HepG2 (cell line): Measurements from ENCODE around the gene CCDC201. TPM values are rescaled to one million over a fixed set of nuclear protein-coding genes. Genes with fewer than 3 reads are reported as not detected.
A peak's percentile ranks its signal among the peaks of the same experiment; 100 is the strongest.

ENCODE experiments used
- CAMTA2 ChIP-seq: sonication (generic); formaldehyde crosslinking; IDR thresholded peaks from 2 replicates; pipeline ENCODE4 v1.4.0; 2020; ENCODE audit warnings: mild to moderate bottlenecking, missing genetic modification reagents, borderline replicate concordance
- ELK4 ChIP-seq: sonication (generic); formaldehyde crosslinking; IDR thresholded peaks from 2 replicates; pipeline ENCODE4 v1.9.0; 2021; ENCODE audit warnings: missing genetic modification reagents, borderline replicate concordance
- FOXO4 ChIP-seq: sonication (generic); formaldehyde crosslinking; conservative IDR thresholded peaks from 2 replicates; pipeline ENCODE4 v1.8.1; 2023; ENCODE audit warnings: missing genetic modification reagents
- IRF2 ChIP-seq: IDR thresholded peaks from 2 replicates; pipeline ENCODE4 v1.6.1; 2018; ENCODE audit warnings: missing genetic modification reagents, missing compliant biosample characterization
- KAT2B ChIP-seq: fragments of 150-350 bp; IDR thresholded peaks from 2 replicates; pipeline ENCODE4 v1.6.1; 2014; ENCODE audit warnings: low read depth, low read length, borderline replicate concordance
- MEIS2 ChIP-seq: sonication (generic); formaldehyde crosslinking; IDR thresholded peaks from 2 replicates; pipeline ENCODE4 v1.9.0; 2021; ENCODE audit warnings: mild to moderate bottlenecking, missing genetic modification reagents
- PBX2 ChIP-seq: IDR thresholded peaks from 2 replicates; pipeline ENCODE4 v1.6.1; 2016; ENCODE audit warnings: control low read depth
- THRA ChIP-seq: sonication (generic); formaldehyde crosslinking; IDR thresholded peaks from 2 replicates; pipeline ENCODE4 v1.4.0; 2020; ENCODE audit warnings: missing genetic modification reagents, borderline replicate concordance
- ZBTB40 ChIP-seq, 2 experiments: fragments of 450-650 bp in 1 of 2; sonication (generic) in 1 of 2; formaldehyde crosslinking in 1 of 2; IDR thresholded peaks; 2 replicates each; pipeline versions ENCODE4 v1.6.1 to v1.8.0; 2016 to 2022; ENCODE audit warnings: antibody characterized with exemption in 1 of 2, mild to moderate bottlenecking in 1 of 2, missing genetic modification reagents in 1 of 2
- ZFAT ChIP-seq: sonication (generic); formaldehyde crosslinking; conservative IDR thresholded peaks from 2 replicates; pipeline ENCODE4 v1.8.1; 2023; ENCODE audit warnings: missing genetic modification reagents, inconsistent platforms
- ZMAT5 ChIP-seq: sonication (generic); formaldehyde crosslinking; IDR thresholded peaks from 2 replicates; pipeline ENCODE4 v1.5.0; 2020; ENCODE audit warnings: mild to moderate bottlenecking, low read depth, missing genetic modification reagents, borderline replicate concordance
- ZNF30 ChIP-seq: sonication (generic); formaldehyde crosslinking; IDR thresholded peaks from 2 replicates; pipeline ENCODE4 v1.5.0; 2020; ENCODE audit warnings: mild to moderate bottlenecking, missing genetic modification reagents
- ZNF382 ChIP-seq: sonication (generic); formaldehyde crosslinking; IDR thresholded peaks from 2 replicates; pipeline ENCODE4 v1.5.0; 2020; ENCODE audit warnings: missing genetic modification reagents, mild to moderate bottlenecking, borderline replicate concordance
- ZNF652 ChIP-seq: IDR thresholded peaks from 2 replicates; pipeline ENCODE4 v1.6.1; 2016; ENCODE audit warnings: low read depth, borderline replicate concordance
- polyA plus RNA-seq, 8 experiments: library from polyadenylated mRNA; depleted of rRNA in 3 of 8; stranded (reverse) in 7 of 8; unstranded in 1 of 8; fragments of >200 nt; fragmentation: Illumina TruSeq in 4 of 8; extraction: Trizol in 4 of 8; gene quantifications; 2 replicates each; pipeline versions ENCODE4 v1.2.1 to v1.2.3, GENCODE V29; 2011 to 2016; ENCODE audit warnings: low read depth in 4 of 8, missing spikeins in 1 of 8, mixed read lengths in 1 of 8; ENCODE audit not compliant: insufficient read depth in 1 of 8
- total RNA-seq, 5 experiments: library from RNA; depleted of rRNA; stranded (reverse); fragments of >200 nt; fragmentation: Illumina TruSeq; extraction: Trizol; gene quantifications; 2 replicates each; pipeline ENCODE4 v1.2.3, GENCODE V29; 2016; ENCODE audit warnings: low read depth in 1 of 5

CCDC201 gene
- total and polyA plus RNA-seq, 2 of the 13 experiments (the other 11 are each of a cell fraction or from before 2014, with no cell fraction given) = 0.92 TPM; not detected in 1

GRCh38 chr7:45893374-45893995, 20.6 kb upstream of the CCDC201 start (continued):
- TF ChIP-seq ZBTB40 (IDR thresholded peaks at IDR 0.05) (no peak), ZBTB40 (CRISPR knock-in tag; IDR thresholded peaks at IDR 0.05) (peak; percentile 51; the same call in 1 of the 2 replicates), MEIS2 (CRISPR knock-in tag) (no peak), ZNF30 (CRISPR knock-in tag) (no peak), THRA (no peak), CAMTA2 (CRISPR knock-in tag) (no peak), PBX2 (CRISPR knock-in tag) (no peak), ELK4 (CRISPR knock-in tag) (no peak), ZNF382 (CRISPR knock-in tag) (no peak), ZFAT (CRISPR knock-in tag) (no peak), ZMAT5 (CRISPR knock-in tag) (no peak), KAT2B (no peak), IRF2 (CRISPR knock-in tag) (no peak), FOXO4 (CRISPR knock-in tag) (no peak), ZNF652 (CRISPR knock-in tag) (peak; percentile 21; the same call in 1 of the 2 replicates)
